Skeletal muscle tissue (tissue), 4 donors: ENCODE data around the gene TLE4. TPM values are rescaled to one million over a fixed set of nuclear protein-coding genes. Genes with fewer than 3 reads are reported as not detected.

Experiments used
- H3K27ac ChIP-seq: one replicate; pipeline ENCODE4 v1.7.0; 2013; ENCODE audit warnings: mild to moderate bottlenecking, low read depth, low read length, inconsistent platforms
- H3K27me3 ChIP-seq, 3 donors: one replicate each; pipeline ENCODE4 v1.7.0; 2013; ENCODE audit warnings: low read length in 3 of 3; ENCODE audit not compliant: control insufficient read depth in 3 of 3, insufficient read depth in 3 of 3
- H3K36me3 ChIP-seq, 3 donors: one replicate each; pipeline ENCODE4 v1.7.0; 2013; ENCODE audit warnings: low read length in 3 of 3; ENCODE audit not compliant: control insufficient read depth in 3 of 3, insufficient read depth in 3 of 3
- H3K4me1 ChIP-seq, 3 donors: one replicate each; pipeline ENCODE4 v1.7.0; 2013; ENCODE audit warnings: low read length in 3 of 3, mild to moderate bottlenecking in 3 of 3; ENCODE audit not compliant: control insufficient read depth in 3 of 3, insufficient read depth in 3 of 3
- H3K4me3 ChIP-seq, 3 donors: one replicate each; pipeline ENCODE4 v1.7.0; 2013; ENCODE audit warnings: low read length in 3 of 3
- H3K9ac ChIP-seq, 3 donors: one replicate each; pipeline ENCODE4 v1.7.0; 2013; ENCODE audit warnings: low read length in 3 of 3, mild to moderate bottlenecking in 3 of 3, moderate library complexity in 2 of 3, low read depth in 1 of 3
- H3K9me3 ChIP-seq, 3 donors: one replicate each; pipeline ENCODE4 v1.7.0; 2013; ENCODE audit warnings: low read length in 3 of 3; ENCODE audit not compliant: control insufficient read depth in 3 of 3
- total RNA-seq: library from RNA; depleted of rRNA; stranded (reverse); fragments of >200 nt; gene quantifications from one replicate; pipeline ENCODE4 v1.2.3, GENCODE V29; 2014
- donor health status: Osteomylitis.

The TLE4 gene
- total RNA-seq, 1 donor from 2014 or later = 14.6 TPM

GRCh38 chr9:79682076-79682736, 110.4 kb downstream of the TLE4 start:
- no peaks in the 10 kb centered on the region for H3K9me3 ChIP-seq
- H3K27me3 ChIP-seq = no peaks in the 10 kb centered on the region
- H3K9ac ChIP-seq = no peak overlapping the region
- no peak overlapping the region for H3K27ac ChIP-seq
- peaks cover 14 to 29% (median 21%) of the 10 kb centered on the region in 3 donors for H3K4me1 ChIP-seq
- H3K4me3 ChIP-seq = no peak overlapping the region
- H3K36me3 ChIP-seq = no peaks in the 10 kb centered on the region

- H3K27ac ChIP-seq = no peak overlapping the region
- H3K4me1 ChIP-seq = peaks cover 14 to 29% (median 21%) of the 10 kb centered on the region in 3 donors
- no peaks in the 10 kb centered on the region for H3K36me3 ChIP-seq
- no peaks in the 10 kb centered on the region for H3K27me3 ChIP-seq
- no peaks in the 10 kb centered on the region for H3K9me3 ChIP-seq
- no peak overlapping the region for H3K4me3 ChIP-seq
- no peak overlapping the region for H3K9ac ChIP-seq
These were observed 112.3 kb downstream of the TLE4 start for GRCh38 chr9:79684059-79684458.

GRCh38 chr9:79684711-79685575, 113.2 kb downstream of the TLE4 start:
- Histone ChIP-seq H3K9ac (no peak overlapping the region), H3K27ac (no peak overlapping the region), H3K4me3 (no peak overlapping the region), H3K4me1 (peaks cover 14 to 29% (median 21%) of the 10 kb centered on the region in 3 donors), H3K27me3 (no peaks in the 10 kb centered on the region), H3K9me3 (no peaks in the 10 kb centered on the region), H3K36me3 (no peaks in the 10 kb centered on the region)

- Histone ChIP-seq H3K9me3 (no peaks in the 10 kb centered on the region), H3K27ac (no peak overlapping the region), H3K9ac (no peak overlapping the region), H3K4me1 (peaks cover 14 to 29% (median 21%) of the 10 kb centered on the region in 3 donors), H3K27me3 (no peaks in the 10 kb centered on the region), H3K4me3 (no peak overlapping the region), H3K36me3 (no peaks in the 10 kb centered on the region)
These were observed 113.8 kb downstream of the TLE4 start for GRCh38 chr9:79685577-79685976.

- Histone ChIP-seq H3K36me3 (no peaks in the 10 kb centered on the region), H3K4me1 (peaks cover 17 to 29% (median 21%) of the 10 kb centered on the region in 3 donors), H3K27me3 (no peaks in the 10 kb centered on the region), H3K4me3 (peak overlapping the region in 2 of 3 donors; percentile 1 to 33), H3K9ac (no peak overlapping the region), H3K9me3 (no peaks in the 10 kb centered on the region), H3K27ac (peak overlapping the region; percentile 43)
These were observed 114.8 kb downstream of the TLE4 start for GRCh38 chr9:79686381-79687130.

- Histone ChIP-seq H3K27me3 (no peaks in the 10 kb centered on the region), H3K4me1 (peaks cover 15 to 31% (median 21%) of the 10 kb centered on the region in 3 donors), H3K36me3 (no peaks in the 10 kb centered on the region), H3K27ac (no peak overlapping the region), H3K9me3 (no peaks in the 10 kb centered on the region), H3K4me3 (no peak overlapping the region), H3K9ac (no peak overlapping the region)
These were observed 115.3 kb downstream of the TLE4 start for GRCh38 chr9:79687131-79687447.

GRCh38 chr9:79688363-79688762, 116.6 kb downstream of the TLE4 start:
- no peak overlapping the region for H3K9ac ChIP-seq
- no peaks in the 10 kb centered on the region for H3K27me3 ChIP-seq
- H3K4me1 ChIP-seq = peaks cover 19 to 36% (median 23%) of the 10 kb centered on the region in 3 donors
- H3K27ac ChIP-seq = no peak overlapping the region
- no peaks in the 10 kb centered on the region for H3K36me3 ChIP-seq
- H3K9me3 ChIP-seq = no peaks in the 10 kb centered on the region
- no peak overlapping the region for H3K4me3 ChIP-seq

GRCh38 chr9:79689576-79689975, 117.8 kb downstream of the TLE4 start:
- Histone ChIP-seq H3K36me3 (no peaks in the 10 kb centered on the region), H3K4me1 (peaks cover 26 to 43% (median 31%) of the 10 kb centered on the region in 3 donors), H3K4me3 (no peak overlapping the region), H3K9ac (no peak overlapping the region), H3K9me3 (no peaks in the 10 kb centered on the region), H3K27ac (no peak overlapping the region), H3K27me3 (no peaks in the 10 kb centered on the region)

GRCh38 chr9:79691496-79691895, 119.7 kb downstream of the TLE4 start:
- H3K27me3 ChIP-seq = no peaks in the 10 kb centered on the region
- H3K9ac ChIP-seq = no peak overlapping the region
- H3K27ac ChIP-seq = no peak overlapping the region
- no peaks in the 10 kb centered on the region for H3K9me3 ChIP-seq
- peaks cover 21 to 34% (median 24%) of the 10 kb centered on the region in 3 donors for H3K4me1 ChIP-seq
- no peaks in the 10 kb centered on the region for H3K36me3 ChIP-seq
- H3K4me3 ChIP-seq = no peak overlapping the region
